HG03354 (cell line): Measurements from ENCODE around the gene DCPS.
"Not testable (repeated sequence)": the region's sequence is repeated elsewhere in the genome, so short reads cannot be mapped to it uniquely, and the experiment has no call there.

Source experiments
- ATAC-seq: cut with Tn5 transposase; IDR thresholded peaks from one replicate; pipeline ENCODE4 v1.9.1; 2021; ENCODE audit warnings: mild to moderate bottlenecking; ENCODE audit not compliant: unreplicated experiment, poor library complexity, severe bottlenecking

DCPS gene

DNA sequence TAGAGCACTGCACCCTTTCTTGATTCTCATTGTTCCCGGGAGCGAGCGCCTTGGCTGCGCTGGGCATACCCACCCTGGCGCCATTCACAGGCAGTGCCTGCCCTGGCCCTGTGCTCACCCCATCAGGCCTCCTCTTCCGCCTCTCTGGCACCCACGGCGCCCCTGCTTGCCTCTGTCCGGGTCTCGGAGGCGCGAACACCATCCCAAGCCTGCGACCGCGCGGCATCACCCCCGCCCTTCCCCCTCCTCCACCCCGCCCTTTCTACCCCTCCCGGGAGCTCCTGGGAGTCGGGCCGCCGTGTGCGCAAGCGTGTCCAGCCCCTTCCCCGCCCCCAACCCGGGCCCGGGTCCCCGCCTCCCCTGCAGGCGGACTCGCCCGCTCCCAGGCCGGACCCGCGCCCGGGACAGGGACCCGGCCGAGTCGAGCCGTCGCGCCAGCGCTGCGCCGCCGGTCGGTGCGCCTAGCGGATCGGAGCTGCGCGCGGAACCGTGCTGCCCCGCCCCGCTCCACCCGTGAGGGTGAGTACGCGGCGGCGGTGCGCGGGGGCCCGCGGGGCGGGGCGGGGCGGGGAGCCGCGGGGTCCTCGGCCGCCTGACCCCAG is 51.6 kb downstream of the DCPS start, which contains the start of gene ST3GAL4:
Gene ST3GAL4, plus strand, starts transcription at position 363 of the 602 bp plus-strand sequence. CDS start 50,470 bp downstream, outside the sequence.
- ATAC-seq: peak; percentile 62

DNA sequence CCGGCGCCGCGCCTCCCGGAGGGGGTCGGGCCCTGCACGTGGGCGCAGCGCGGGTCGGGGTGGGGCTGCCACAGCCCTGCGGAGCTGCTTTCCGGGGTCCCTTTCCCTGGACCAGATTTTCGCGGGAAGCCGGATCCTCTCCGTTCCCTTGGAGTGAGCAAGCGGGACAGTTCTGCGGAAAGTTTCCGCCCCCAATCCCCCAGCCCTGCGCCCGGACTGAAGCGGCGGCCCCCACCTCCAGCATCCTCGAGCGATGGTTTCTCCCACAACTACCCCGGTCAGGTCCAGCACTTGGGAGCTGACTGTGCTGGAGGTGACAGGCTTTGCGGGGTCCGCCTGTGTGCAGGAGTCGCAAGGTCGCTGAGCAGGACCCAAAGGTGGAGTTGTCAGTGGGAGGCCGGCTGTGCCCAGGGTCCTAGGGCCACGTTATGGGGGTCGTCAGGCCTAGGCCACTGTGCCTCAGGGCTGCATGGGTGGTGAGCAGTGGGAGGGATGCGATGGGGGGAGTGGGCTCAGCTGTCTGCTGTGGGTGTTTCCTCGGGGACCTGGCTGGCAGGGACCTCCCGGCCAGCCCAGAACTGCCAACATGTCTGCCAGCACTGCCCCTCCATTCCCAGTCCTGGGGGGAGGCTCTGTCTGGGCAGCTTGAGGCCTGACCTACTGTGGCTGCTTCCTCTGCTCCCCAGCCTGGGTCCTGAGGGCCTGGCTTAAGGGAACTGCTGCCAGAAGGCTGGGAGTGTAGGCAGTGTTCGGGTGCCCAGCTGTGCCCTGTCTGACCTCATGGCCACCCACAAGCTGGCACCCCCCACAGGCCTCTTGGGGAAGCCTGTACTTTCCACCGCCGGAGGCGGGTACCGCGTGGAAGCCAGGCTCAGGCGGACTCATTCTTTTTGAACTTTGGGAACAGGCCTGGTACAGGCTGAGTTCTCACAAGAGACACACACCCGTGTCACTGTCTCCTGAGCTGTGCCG is 52.4 kb downstream of the DCPS start:
- peak; percentile 35 for ATAC-seq

DNA sequence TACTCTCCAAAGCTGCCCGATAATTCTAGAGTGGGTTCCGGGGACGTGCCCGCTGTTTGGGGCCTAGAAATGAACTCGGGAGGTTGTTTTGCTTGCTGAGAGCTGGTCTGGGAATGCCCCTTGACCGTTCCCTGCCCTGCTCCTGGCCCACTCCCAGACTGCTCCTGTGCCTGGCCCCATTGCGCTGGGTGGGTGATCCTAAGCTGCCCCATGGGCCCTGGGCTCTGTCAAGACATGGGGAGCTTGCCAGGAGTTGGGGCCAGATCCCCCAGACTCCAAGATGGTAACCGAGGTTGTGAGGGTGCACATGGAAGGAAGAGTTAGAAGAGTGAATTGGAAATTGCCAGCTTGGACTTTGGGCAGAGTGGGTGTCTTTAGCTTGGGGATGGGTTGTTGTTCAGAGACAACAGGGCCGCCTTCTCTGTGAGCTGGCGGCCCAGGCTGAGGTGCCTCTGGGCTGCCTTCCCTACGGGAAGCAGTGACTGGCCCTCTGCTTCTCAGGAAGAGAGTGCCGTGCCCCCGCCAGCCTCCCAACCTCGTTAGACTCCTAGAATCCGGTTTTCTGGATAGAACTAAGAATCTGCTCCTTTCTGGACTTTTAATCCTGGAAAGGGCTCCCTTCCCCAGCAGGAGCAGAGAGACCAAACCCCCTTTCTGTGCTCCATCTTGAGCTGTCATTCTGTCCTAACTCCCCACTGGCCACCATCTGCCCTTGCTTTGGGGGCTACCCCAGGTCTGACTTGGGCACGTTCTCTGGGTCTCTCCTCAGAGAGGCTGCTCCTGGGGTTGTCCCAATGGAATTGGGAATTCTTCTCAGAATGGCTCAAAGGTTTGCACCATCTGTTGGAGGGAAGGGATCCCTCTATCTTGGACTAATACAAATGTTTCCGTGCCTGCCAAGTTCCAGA is 53.4 kb downstream of the DCPS start:
- ATAC-seq: no peak

DNA sequence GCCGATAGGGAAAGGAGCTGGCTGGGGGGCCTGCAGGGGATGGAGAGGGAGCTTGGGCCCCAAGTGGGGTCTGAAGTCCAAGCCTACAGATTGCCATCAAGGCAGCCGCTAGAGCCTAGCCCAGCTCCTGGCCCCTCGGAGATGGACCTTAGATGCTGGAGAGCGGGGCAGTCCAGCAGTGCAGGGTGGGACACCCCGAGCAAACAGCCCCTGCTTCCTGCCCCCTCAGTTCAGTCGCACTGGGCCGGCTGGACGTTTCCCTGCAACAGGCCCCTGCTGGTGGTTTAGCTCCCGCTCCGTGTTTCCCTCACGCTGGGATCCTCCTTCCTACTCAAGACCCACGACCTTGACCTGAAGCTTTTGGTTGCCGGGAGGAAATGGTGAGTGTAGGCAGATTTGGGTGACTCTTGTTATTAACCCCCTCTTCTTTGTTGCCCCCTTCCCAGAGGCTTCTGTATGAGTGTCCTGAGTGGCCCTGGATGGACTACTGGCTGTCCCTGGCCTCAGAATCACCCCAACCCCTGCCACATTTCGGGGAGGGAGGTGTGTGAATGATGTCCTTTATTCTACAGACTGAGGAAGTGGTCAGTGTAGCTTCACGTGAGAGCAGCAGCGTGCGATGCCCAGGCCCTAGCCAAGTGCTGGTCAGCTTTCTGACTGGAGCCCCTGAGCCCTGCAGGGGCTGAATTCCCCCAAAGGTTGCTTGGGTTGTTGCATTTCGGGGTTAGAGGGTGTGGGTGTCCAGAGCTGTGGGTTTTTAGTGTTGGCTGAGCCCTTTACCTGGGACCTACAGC is 54.3 kb downstream of the DCPS start:
- no peak for ATAC-seq

DNA sequence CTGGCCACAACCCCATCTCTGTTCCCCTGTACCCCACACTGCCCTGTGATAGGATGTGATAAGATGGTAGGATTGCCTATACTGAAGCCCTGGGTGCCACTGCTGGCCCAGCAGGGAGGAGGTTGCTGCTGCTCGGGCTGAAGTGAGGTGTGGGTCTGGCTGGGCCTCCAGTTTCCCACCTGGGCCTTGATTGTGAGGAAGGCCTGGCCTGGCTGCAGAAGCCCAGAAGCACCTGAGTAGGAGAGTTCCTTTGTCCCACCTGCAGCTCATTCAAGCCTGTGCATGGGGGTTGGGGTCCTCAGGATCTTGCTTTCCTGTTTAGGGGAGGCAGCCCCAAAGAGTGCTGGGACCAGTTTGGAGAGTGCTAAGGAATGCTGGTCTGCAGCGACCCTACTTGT is 54.9 kb downstream of the DCPS start:
- no peak for ATAC-seq

DNA sequence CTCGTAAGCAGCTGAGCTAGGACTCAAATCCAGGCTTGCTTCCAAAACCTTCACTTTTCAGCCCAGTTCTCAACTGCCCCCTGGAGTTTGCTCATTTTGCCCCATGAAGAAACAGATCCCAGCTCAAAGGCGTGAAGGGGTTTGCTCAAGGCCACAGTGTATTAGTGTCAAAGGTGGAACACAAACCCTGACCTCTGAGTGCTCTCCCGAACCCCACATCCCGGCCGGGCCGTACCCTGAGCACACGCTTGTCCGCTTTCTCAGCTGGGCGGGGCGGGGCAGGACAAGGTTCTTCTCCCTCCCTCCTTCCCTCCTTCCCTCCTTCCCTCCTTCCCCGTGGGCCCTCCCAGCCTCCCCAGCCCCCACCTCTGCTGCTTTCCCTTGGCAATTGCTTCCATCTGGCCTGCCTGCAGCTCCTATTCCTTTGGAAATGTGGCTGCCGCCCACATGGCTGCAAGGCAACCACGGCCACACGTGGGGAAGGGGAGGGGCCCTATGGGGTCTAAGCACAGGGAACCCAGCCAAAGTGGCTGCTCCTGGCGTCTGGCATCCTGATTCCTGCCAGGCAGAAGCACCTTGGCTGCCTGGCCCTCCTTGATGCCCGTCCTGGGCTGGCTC is 55.7 kb downstream of the DCPS start:
- ATAC-seq: no peak

DNA sequence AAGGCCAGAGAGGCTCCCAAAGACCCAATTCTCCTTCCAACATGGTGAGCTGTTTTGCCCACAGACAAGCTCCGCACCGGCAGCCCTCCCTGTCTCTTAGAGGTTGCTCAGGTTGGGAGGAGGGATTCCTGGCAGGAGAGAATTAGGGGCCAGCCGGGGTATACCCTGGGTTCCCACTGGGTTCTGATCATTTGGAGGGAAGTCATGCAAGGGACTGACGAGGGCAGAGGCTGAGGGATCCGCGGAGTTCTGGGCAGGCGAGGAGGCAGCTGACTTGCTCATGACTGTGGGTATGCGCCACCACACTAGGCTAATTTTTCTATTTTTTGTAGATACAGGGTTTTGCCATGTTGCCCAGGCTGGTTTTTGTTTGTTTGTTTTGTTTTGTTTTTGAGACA is 56.2 kb downstream of the DCPS start:
- ATAC-seq: no peak

DNA sequence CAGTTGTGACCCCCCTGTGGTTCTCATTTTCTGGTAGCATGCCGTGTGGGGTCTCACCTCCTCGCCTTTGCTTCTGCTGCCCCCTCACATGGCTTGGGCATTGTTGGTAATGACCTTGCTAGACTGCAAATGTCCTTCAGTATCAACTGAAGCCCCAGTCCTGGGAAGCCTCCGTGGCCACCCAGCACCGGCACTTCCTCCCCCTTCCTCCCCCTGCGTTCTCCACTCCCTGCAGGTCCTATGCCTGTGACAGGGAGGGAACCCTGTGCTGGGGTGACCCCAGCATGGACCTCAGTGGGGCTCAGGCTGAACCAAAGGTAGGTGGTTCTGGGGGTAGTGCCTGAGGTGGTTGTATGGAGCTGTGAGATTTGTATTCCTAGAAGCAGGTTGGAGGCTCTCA is 57.5 kb downstream of the DCPS start:
- no peak for ATAC-seq

DNA sequence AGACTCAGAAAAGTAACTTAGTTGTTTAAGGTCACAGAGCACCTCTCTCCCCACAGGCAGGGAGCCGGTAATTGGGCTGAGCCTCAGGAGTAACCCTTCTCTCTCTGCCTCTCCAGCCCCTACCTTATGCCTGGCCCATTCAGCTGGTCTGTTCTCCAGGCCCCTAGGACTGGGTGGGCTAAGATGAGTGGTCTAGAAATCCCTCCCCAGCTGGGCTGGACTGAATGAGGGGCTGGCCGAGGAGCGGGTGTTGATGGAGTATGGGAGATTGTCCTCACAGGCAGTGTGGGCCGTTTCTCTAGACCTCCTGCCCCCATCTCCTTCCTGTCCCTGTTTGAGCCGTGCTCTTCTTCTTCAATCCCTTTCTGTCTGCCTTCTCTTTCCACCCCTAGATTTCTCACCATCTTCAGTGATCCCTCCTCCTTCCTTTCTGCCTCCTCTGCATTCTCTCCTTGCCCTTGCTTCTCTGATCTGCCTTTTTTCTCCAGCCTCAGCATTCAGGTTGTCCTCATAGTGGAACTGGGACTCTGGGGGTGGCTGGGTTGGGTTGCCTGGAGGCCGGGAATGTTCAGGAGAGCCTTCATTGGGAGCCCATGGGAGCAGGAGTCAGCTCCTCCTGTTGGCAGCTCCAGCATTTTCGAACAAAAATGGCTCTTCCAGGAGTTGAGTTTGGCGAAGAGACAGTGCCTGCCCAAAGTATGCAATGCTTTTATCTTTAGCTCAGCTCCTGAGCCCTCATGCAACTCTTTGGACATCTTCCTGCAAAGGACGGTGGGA is 59.2 kb downstream of the DCPS start:
- ATAC-seq: no peak

DNA sequence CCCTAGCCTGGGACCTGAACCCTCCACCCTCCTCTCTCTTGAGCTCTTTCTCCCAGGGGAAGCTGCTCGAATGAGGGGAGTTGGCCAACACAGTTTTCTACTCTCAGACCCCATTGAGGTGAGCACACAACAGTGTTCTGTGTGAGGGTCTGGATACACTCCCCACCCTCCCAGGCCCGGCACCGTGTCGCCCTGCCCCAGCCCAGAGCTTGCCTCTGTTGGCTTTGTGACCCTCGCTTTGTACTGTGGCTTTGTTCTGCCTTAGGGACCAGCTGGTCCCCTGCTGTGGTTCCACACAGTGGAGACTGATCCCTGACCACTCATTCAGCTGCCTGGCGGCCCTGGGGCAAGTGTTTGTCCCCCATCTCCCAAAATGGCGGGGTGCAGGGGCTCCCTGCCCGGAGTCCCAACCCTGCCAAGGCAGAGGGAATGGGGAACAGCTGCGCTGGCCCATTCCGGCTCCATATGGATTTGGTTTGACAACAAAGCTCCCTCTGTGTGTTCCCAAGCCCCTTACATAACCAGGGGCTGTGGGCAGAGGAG is 59.9 kb downstream of the DCPS start:
- no peak for ATAC-seq

DNA sequence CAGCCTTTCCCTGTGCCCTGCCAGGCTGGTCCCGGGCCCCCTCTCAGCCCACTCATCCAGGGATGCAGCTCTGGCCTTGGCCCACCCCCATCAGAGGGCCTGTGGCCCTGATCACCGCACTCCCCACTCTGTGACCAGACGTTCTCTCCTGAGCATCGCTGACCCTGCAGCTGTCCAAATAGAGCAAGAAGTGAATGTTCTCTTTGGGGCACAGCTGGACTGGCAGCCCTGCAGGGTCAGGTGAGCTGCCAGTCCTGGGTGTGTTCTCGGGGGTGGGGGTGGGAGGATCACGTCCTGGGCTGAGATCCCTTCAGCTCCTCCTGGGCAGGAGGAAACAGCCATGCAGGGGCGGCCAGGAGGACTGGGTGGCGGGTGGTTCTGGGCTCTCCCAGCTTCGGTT is 60.9 kb downstream of the DCPS start:
- not testable (repeated sequence) for ATAC-seq

DNA sequence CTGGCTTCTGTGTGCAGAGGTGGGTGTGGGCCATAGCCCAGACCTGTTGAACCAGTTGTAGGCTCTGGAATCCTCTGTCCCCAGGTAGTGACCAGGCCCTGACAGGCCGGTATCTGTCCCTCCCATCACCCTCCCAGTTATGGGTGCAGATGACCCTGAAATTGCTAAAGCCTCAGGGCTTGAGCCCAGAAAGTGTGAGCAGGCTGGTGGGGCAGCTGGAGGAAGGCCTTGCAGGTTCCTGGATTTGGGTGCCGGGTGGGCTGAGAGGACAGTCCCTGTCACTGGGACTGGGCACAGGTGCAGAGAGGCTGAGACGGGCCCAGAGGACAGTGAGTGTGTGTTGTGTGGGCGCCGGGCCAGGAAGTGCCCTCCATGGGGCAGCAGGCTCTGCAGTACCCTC is 61.6 kb downstream of the DCPS start:
- not testable (repeated sequence) for ATAC-seq

DNA sequence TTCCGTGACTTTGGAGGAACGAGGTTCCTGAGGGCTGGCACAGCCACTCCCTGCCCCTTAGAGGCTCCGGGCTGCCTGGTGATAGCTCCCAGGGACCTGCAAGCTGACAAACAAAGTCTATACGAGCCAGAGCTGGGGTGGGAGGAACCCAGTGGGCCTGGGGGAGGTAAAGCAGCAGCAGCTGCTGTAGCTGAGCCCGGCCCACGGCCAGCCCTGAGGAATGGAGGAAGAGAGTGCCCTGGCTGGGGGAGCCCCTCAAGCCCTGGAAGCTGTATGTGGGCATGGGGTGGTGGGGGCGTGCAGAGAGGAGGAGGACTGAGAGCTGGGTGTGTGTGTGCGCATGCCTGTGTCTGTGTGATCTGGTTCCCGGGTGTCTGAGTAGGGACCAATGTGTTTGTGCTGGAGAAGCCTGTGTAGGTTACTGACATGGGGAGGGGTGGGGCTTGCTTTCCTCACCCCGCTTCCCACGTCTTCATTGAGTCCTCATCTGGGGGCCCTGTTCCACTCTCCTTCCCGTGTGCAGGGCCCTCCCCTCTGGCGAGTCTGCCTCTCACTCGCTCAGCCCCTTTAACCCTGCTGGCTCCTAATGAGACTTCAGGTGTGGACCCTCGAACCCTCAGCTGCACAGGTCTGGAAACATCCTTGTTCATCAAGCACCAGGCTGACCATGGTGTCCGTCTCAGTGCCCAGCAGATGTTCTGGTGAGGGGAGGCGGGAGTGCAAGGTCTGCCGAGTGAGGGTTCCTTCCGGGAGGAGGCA is 62.4 kb downstream of the DCPS start:
- no peak for ATAC-seq

DNA sequence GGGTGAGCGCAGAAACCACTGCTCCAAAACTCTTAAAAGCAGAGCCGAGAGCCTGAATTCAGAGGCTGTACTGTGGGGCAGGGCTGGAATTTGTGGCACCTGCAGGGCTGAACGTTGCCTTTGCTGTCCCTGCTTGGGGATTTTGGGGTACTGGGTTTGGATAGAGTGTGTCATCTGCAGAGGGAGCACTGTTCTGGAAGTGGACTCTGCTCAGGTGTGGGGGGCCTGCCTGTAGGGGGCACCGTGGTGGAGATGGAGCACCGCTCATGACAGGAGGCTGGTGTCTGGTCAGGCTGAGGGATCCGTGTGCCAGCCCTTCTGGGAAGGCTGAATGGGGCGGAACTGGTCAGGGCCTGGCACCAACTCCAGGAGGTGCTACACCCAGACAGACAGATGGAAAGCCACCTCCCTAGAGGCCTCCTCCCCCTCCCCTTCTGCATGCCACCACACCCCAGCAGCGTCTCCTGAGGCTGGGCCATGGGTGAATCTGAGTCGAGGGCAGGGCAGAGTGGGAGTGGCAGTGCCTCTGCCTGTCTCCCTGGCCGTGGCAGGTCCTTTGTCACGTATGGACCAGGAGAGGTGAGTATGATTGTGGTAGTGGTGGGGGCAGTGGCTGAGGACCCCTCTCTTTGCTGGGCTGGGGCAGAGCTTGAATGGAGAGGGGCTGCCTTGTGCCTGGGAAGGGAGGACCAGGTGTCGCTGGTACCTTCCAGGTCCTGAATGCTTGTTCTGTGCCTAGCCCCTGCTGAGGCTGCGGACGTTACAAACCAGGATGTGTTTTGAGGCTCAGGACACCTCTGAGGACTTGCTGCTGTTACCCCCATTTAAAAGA is 63.2 kb downstream of the DCPS start:
- not testable (repeated sequence) for ATAC-seq

DNA sequence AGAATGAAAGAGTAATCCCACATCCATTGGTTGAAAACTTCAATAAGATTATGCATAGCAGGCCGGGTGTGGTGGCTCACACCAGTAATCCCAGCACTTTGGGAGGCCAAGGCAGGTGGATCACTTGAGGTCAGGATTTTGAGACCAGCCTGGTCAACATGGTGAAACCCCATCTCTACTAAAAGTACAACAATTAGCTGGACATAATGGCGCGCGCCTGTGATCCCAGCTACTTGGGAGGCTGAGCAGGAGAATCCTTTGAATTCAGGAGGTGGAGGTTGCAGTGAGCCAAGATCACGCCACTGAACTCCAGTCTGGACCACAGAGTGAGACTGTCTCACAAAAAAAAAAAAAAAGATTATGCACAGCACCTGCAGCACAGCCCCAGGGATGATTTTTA is 63.9 kb downstream of the DCPS start:
- not testable (repeated sequence) for ATAC-seq

DNA sequence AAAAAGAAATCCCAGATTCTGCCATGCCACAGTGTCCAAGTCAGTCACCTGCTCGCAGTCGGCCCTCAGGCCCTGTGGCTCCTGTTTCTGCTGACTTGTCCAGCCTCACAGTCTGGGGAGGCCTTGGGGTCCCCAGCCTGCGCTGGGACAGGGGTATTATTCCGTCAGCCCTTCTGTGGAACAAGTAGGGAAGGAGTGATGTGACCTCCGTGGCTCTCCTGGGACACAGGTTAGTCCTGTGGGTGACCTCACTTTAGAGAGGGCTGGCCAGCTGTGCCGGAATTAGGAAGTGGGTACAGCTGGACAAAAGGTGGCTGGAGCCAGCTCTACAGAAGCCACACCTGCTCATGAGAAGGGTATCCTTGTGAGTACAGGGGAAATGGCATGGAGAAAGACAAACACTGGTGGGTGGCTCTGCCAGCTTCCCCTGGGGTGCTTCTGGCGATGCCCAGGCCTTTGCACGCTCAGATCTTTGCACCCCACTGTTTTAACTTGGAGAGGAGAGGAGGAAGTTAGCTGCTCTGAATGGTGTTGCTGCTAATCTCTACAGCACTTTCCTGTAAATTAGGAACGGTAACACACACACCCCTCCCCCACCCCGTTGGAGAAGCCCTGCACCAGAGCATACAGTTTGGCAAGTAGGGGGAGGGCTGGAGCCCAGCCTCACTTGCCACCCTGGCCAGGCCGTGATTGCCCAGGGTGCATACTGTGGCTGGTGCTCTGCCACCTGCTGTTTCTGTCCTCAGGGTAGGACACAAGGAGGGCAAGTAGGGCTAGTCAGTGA is 64.7 kb downstream of the DCPS start:
- ATAC-seq: not testable (repeated sequence)
